ENCODE results near the gene RTL5. TPM values are rescaled to one million over a fixed set of nuclear protein-coding genes. Genes with fewer than 3 reads are reported as not detected.

Gene RTL5
- total and polyA plus RNA-seq, 4 donors, result 0.32 to 1.9 (median 0.96) TPM

DNA sequence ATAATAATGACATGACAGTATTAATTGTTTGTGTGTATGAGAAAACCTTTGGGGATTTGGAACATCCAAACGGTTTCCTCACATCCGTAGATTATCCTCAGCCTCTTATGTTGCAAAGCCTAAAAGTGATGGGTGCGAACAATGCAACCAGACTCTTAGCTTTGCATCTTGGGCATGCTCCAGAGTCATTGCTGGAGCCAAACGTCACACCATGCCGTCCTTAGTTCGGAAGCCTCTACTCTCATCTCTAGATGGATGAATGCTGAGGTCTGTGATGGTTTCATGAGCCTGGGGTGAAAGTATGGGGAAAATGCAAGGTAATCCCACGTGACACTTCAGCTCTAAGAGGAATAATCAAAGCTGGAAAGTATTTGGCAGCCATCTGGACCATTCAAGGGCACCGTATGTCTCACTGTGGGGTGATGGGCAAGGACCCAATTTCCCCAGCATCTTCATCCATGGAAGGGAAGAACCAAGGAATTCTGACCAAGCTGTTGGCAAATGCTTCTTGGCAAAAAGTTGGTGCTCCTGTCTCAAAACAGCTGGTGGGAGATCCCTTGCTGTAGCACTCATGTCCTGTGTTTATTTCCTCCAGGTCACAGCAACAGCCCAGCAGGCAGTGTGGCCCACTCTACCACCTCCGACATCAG lies 6.3 kb upstream of the RTL5 start:
- no peak for DNase-seq (ENCODE audit: low spot score)
- Histone ChIP-seq H3K9ac (ENCODE audit: low read depth in 1 of 2, low read length in 2 of 2) (no peak overlapping the region), H3K27ac (ENCODE audit: low read depth in 1 of 2, low read length in 2 of 2) (no peak overlapping the region), H3K4me1 (ENCODE audit: control insufficient read depth in 4 of 4, insufficient read depth in 4 of 4, low read length in 3 of 4) (no peaks in the 10 kb centered on the region), H3K27me3 (ENCODE audit: control insufficient read depth in 4 of 4, insufficient read depth in 4 of 4, low read length in 3 of 4) (no peaks in the 10 kb centered on the region), H3K9me3 (ENCODE audit: control insufficient read depth in 4 of 4, low read length in 3 of 4) (no peaks in the 10 kb centered on the region), H3K4me3 (ENCODE audit: low read depth in 1 of 3, low read length in 3 of 3) (no peak overlapping the region), H3K36me3 (ENCODE audit: control insufficient read depth in 4 of 4, insufficient read depth in 3 of 4, low read depth in 1 of 4, low read length in 3 of 4) (no peaks in the 10 kb centered on the region)
- WGBS, result 89% methylated on average over 9 of the region's 9 CpGs
- TF ChIP-seq HNF4G (IDR thresholded peaks at IDR 0.05) (no peak), EGR1 (IDR thresholded peaks at IDR 0.05; ENCODE audit: low read depth in 2 of 2) (no peak), SP1 (IDR thresholded peaks at IDR 0.05) (no peak), YY1 (IDR thresholded peaks at IDR 0.05) (no peak), GABPA (IDR thresholded peaks at IDR 0.05 in 1 of 2, conservative IDR thresholded peaks at IDR 0.05 in 1 of 2) (no peak), ZBTB33 (IDR thresholded peaks at IDR 0.05) (no peak), HNF4A (conservative IDR thresholded peaks at IDR 0.05) (no peak), REST (IDR thresholded peaks at IDR 0.05) (no peak), JUND (IDR thresholded peaks at IDR 0.05) (no peak), TAF1 (conservative IDR thresholded peaks at IDR 0.05) (no peak), FOXA2 (IDR thresholded peaks at IDR 0.05) (no peak), NR2F2 (IDR thresholded peaks at IDR 0.05) (no peak), FOXA1 (IDR thresholded peaks at IDR 0.05) (no peak), RAD21 (IDR thresholded peaks at IDR 0.05) (no peak), RXRA (IDR thresholded peaks at IDR 0.05) (no peak)
- TF ChIP-seq, protein P1, sequence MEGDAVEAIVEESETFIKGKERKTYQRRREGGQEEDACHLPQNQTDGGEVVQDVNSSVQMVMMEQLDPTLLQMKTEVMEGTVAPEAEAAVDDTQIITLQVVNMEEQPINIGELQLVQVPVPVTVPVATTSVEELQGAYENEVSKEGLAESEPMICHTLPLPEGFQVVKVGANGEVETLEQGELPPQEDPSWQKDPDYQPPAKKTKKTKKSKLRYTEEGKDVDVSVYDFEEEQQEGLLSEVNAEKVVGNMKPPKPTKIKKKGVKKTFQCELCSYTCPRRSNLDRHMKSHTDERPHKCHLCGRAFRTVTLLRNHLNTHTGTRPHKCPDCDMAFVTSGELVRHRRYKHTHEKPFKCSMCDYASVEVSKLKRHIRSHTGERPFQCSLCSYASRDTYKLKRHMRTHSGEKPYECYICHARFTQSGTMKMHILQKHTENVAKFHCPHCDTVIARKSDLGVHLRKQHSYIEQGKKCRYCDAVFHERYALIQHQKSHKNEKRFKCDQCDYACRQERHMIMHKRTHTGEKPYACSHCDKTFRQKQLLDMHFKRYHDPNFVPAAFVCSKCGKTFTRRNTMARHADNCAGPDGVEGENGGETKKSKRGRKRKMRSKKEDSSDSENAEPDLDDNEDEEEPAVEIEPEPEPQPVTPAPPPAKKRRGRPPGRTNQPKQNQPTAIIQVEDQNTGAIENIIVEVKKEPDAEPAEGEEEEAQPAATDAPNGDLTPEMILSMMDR (IDR thresholded peaks at IDR 0.05; ENCODE audit: low read depth, low read length, missing input control), result no peak
- TF ChIP-seq, protein P2, sequence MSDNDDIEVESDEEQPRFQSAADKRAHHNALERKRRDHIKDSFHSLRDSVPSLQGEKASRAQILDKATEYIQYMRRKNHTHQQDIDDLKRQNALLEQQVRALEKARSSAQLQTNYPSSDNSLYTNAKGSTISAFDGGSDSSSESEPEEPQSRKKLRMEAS (IDR thresholded peaks at IDR 0.05), result no peak
- TF ChIP-seq, protein P3, sequence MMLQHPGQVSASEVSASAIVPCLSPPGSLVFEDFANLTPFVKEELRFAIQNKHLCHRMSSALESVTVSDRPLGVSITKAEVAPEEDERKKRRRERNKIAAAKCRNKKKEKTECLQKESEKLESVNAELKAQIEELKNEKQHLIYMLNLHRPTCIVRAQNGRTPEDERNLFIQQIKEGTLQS (IDR thresholded peaks at IDR 0.05), result no peak
